ENCODE results near the gene PICALM. TPM values are rescaled to one million over a fixed set of nuclear protein-coding genes. Genes with fewer than 3 reads are reported as not detected.
A peak's percentile ranks its signal among the peaks of the same experiment; 100 is the strongest.

PICALM gene
- total and polyA plus RNA-seq, 4 donors = 19.3 to 317 (median 108) TPM

GRCh38 chr11:86101941-86102407 lies 33.1 kb upstream of the PICALM start (continued):
- TF ChIP-seq, protein P1, sequence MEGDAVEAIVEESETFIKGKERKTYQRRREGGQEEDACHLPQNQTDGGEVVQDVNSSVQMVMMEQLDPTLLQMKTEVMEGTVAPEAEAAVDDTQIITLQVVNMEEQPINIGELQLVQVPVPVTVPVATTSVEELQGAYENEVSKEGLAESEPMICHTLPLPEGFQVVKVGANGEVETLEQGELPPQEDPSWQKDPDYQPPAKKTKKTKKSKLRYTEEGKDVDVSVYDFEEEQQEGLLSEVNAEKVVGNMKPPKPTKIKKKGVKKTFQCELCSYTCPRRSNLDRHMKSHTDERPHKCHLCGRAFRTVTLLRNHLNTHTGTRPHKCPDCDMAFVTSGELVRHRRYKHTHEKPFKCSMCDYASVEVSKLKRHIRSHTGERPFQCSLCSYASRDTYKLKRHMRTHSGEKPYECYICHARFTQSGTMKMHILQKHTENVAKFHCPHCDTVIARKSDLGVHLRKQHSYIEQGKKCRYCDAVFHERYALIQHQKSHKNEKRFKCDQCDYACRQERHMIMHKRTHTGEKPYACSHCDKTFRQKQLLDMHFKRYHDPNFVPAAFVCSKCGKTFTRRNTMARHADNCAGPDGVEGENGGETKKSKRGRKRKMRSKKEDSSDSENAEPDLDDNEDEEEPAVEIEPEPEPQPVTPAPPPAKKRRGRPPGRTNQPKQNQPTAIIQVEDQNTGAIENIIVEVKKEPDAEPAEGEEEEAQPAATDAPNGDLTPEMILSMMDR (IDR thresholded peaks at IDR 0.05; ENCODE audit: low read depth, low read length, missing input control) = no peak
- TF ChIP-seq HNF4A (conservative IDR thresholded peaks at IDR 0.05) (peak; percentile 92 to 94), NR2F2 (IDR thresholded peaks at IDR 0.05) (no peak), SP1 (IDR thresholded peaks at IDR 0.05) (peak; percentile 84), FOXA1 (IDR thresholded peaks at IDR 0.05) (no peak), JUND (IDR thresholded peaks at IDR 0.05) (peak; percentile 67 to 86), YY1 (IDR thresholded peaks at IDR 0.05) (peak; percentile 74), MAX (IDR thresholded peaks at IDR 0.05) (peak; percentile 90), EGR1 (IDR thresholded peaks at IDR 0.05; ENCODE audit: low read depth in 2 of 2) (peak in 1 of 2 donors; percentile 48), GABPA (IDR thresholded peaks at IDR 0.05 in 1 of 2, conservative IDR thresholded peaks at IDR 0.05 in 1 of 2) (peak in 1 of 2 donors; percentile 34), ATF3 (IDR thresholded peaks at IDR 0.05) (peak; percentile 71), TAF1 (conservative IDR thresholded peaks at IDR 0.05) (no peak)

- WGBS = 96% methylated on average over 5 of the region's 5 CpGs
- no peak for DNase-seq (ENCODE audit: low spot score)
- H3K4me3 ChIP-seq (ENCODE audit: low read depth in 1 of 3, low read length in 3 of 3) = no peak overlapping the region
Measured at GRCh38 chr11:86101493-86101892, 32.6 kb upstream of the PICALM start.

More at GRCh38 chr11:86101493-86101892, 32.6 kb upstream of the PICALM start:
- no peaks in the 10 kb centered on the region for H3K27me3 ChIP-seq (ENCODE audit: control insufficient read depth in 4 of 4, insufficient read depth in 4 of 4, low read length in 3 of 4)
- H3K4me1 ChIP-seq (ENCODE audit: control insufficient read depth in 4 of 4, insufficient read depth in 4 of 4, low read length in 3 of 4) = peaks cover 0 to 22% (median 10%) of the 10 kb centered on the region in 4 donors
- no peak overlapping the region for H3K9ac ChIP-seq (ENCODE audit: low read depth in 1 of 2, low read length in 2 of 2)
- TF ChIP-seq NR2F2 (IDR thresholded peaks at IDR 0.05) (no peak), FOXA1 (IDR thresholded peaks at IDR 0.05) (no peak), SP1 (IDR thresholded peaks at IDR 0.05) (no peak), GABPA (IDR thresholded peaks at IDR 0.05 in 1 of 2, conservative IDR thresholded peaks at IDR 0.05 in 1 of 2) (no peak), JUND (IDR thresholded peaks at IDR 0.05) (no peak), RXRA (IDR thresholded peaks at IDR 0.05) (no peak), RAD21 (IDR thresholded peaks at IDR 0.05) (no peak), YY1 (IDR thresholded peaks at IDR 0.05) (no peak), HNF4A (conservative IDR thresholded peaks at IDR 0.05) (no peak), TAF1 (conservative IDR thresholded peaks at IDR 0.05) (no peak)
- TF ChIP-seq, protein P1 (IDR thresholded peaks at IDR 0.05; ENCODE audit: low read depth, low read length, missing input control) = no peak
- TF ChIP-seq, protein P2, sequence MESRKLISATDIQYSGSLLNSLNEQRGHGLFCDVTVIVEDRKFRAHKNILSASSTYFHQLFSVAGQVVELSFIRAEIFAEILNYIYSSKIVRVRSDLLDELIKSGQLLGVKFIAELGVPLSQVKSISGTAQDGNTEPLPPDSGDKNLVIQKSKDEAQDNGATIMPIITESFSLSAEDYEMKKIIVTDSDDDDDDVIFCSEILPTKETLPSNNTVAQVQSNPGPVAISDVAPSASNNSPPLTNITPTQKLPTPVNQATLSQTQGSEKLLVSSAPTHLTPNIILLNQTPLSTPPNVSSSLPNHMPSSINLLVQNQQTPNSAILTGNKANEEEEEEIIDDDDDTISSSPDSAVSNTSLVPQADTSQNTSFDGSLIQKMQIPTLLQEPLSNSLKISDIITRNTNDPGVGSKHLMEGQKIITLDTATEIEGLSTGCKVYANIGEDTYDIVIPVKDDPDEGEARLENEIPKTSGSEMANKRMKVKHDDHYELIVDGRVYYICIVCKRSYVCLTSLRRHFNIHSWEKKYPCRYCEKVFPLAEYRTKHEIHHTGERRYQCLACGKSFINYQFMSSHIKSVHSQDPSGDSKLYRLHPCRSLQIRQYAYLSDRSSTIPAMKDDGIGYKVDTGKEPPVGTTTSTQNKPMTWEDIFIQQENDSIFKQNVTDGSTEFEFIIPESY (IDR thresholded peaks at IDR 0.05) = no peak
- no peaks in the 10 kb centered on the region for H3K36me3 ChIP-seq (ENCODE audit: control insufficient read depth in 4 of 4, insufficient read depth in 3 of 4, low read depth in 1 of 4, low read length in 3 of 4)
- H3K27ac ChIP-seq (ENCODE audit: low read depth in 1 of 2, low read length in 2 of 2) = peak overlapping the region; percentile 56 to 77
- H3K9me3 ChIP-seq (ENCODE audit: control insufficient read depth in 4 of 4, low read length in 3 of 4) = no peaks in the 10 kb centered on the region

All from liver (tissue), 9 donors.